ENCODE results near the gene MAGI2. TPM values are rescaled to one million over a fixed set of nuclear protein-coding genes. Genes with fewer than 3 reads are reported as not detected.

The MAGI2 gene
- polyA plus RNA-seq, 2 donors, result 0.67 to 0.79 TPM

- no peaks in the 10 kb centered on the region for H3K36me3 ChIP-seq (ENCODE audit: control insufficient read depth in 2 of 2, insufficient read depth in 2 of 2, low read length in 1 of 2)
- H3K4me1 ChIP-seq (ENCODE audit: control insufficient read depth in 2 of 2, insufficient read depth in 2 of 2, low read length in 1 of 2), result no peaks in the 10 kb centered on the region
- no peak overlapping the region for H3K4me3 ChIP-seq (ENCODE audit: low read depth in 1 of 2, low read length in 2 of 2)
- H3K27ac ChIP-seq (ENCODE audit: low read depth in 2 of 2, low read length in 1 of 2), result no peak overlapping the region
- no peaks in the 10 kb centered on the region for H3K27me3 ChIP-seq (ENCODE audit: control insufficient read depth in 1 of 2, insufficient read depth in 2 of 2, low read length in 2 of 2)
- no peaks in the 10 kb centered on the region for H3K9me3 ChIP-seq (ENCODE audit: control insufficient read depth in 2 of 2, insufficient read depth in 1 of 2, low read depth in 1 of 2, low read length in 1 of 2)
- 84 to 89% methylated on average over 1 of the region's 1 CpG for WGBS, 2 donors
Measured at GRCh38 chr7:78232806-78233205, 1220.7 kb downstream of the MAGI2 start.

GRCh38 chr7:78226059-78226719 is 1227.3 kb downstream of the MAGI2 start:
- no peak overlapping the region for H3K27ac ChIP-seq (ENCODE audit: low read depth in 2 of 2, low read length in 1 of 2)
- no peak overlapping the region for H3K4me3 ChIP-seq (ENCODE audit: low read depth in 1 of 2, low read length in 2 of 2)
- WGBS, 2 donors, result 44 to 45% methylated on average over 9 of the region's 9 CpGs
- H3K36me3 ChIP-seq (ENCODE audit: control insufficient read depth in 2 of 2, insufficient read depth in 2 of 2, low read length in 1 of 2), result no peaks in the 10 kb centered on the region
- no peaks in the 10 kb centered on the region for H3K9me3 ChIP-seq (ENCODE audit: control insufficient read depth in 2 of 2, insufficient read depth in 1 of 2, low read depth in 1 of 2, low read length in 1 of 2)
- no peaks in the 10 kb centered on the region for H3K4me1 ChIP-seq (ENCODE audit: control insufficient read depth in 2 of 2, insufficient read depth in 2 of 2, low read length in 1 of 2)
- no peaks in the 10 kb centered on the region for H3K27me3 ChIP-seq (ENCODE audit: control insufficient read depth in 1 of 2, insufficient read depth in 2 of 2, low read length in 2 of 2)

DNA sequence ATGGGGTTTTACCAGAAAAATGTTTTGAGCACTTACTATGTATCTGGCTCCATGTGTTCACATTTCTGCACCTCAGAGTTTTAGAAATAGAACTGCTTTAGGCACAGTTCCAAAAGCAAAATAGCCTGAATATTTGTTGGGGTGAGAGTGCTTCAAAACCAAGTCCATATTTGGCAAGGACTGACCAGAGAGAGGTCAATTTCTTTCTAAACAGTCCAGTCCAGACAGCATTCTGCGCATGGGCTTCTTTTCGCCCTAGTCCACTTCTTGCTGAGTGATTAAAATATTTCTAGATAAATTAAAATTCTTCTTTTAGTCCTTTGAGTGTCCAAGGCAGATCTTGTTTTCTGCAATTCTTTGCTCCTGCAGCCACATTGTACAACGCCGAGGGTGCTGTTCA is 1227.9 kb downstream of the MAGI2 start:
- Histone ChIP-seq H3K4me1 (ENCODE audit: control insufficient read depth in 2 of 2, insufficient read depth in 2 of 2, low read length in 1 of 2) (no peaks in the 10 kb centered on the region), H3K4me3 (ENCODE audit: low read depth in 1 of 2, low read length in 2 of 2) (no peak overlapping the region), H3K9me3 (ENCODE audit: control insufficient read depth in 2 of 2, insufficient read depth in 1 of 2, low read depth in 1 of 2, low read length in 1 of 2) (no peaks in the 10 kb centered on the region), H3K36me3 (ENCODE audit: control insufficient read depth in 2 of 2, insufficient read depth in 2 of 2, low read length in 1 of 2) (no peaks in the 10 kb centered on the region), H3K27ac (ENCODE audit: low read depth in 2 of 2, low read length in 1 of 2) (no peak overlapping the region), H3K27me3 (ENCODE audit: control insufficient read depth in 1 of 2, insufficient read depth in 2 of 2, low read length in 2 of 2) (no peaks in the 10 kb centered on the region)
- WGBS, 2 donors, result 70 to 79% methylated on average over 4 of the region's 4 CpGs

DNA sequence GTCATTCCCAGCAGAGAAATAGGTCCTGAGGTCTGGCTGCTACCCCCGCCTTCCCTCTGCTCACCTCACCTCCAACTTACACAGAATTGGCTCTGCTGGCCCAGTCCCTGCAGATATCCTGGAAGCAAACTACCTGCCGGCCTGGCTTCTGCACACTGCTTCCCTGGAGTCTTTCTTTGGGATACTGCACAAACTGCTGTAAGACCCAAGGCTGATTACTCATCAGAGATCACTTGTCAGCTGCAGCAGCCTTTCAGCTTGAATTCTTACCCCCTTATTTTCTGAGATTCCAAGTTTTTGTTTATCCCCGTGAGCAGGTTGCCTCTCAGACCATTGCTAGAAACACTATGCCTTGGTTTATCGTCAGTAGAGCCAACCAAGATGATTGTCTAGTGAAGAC is 1228.5 kb downstream of the MAGI2 start:
- 84 to 91% methylated on average over 4 of the region's 4 CpGs for WGBS, 2 donors
- Histone ChIP-seq H3K27me3 (ENCODE audit: control insufficient read depth in 1 of 2, insufficient read depth in 2 of 2, low read length in 2 of 2) (no peaks in the 10 kb centered on the region), H3K27ac (ENCODE audit: low read depth in 2 of 2, low read length in 1 of 2) (no peak overlapping the region), H3K4me3 (ENCODE audit: low read depth in 1 of 2, low read length in 2 of 2) (no peak overlapping the region), H3K36me3 (ENCODE audit: control insufficient read depth in 2 of 2, insufficient read depth in 2 of 2, low read length in 1 of 2) (no peaks in the 10 kb centered on the region), H3K4me1 (ENCODE audit: control insufficient read depth in 2 of 2, insufficient read depth in 2 of 2, low read length in 1 of 2) (no peaks in the 10 kb centered on the region), H3K9me3 (ENCODE audit: control insufficient read depth in 2 of 2, insufficient read depth in 1 of 2, low read depth in 1 of 2, low read length in 1 of 2) (no peaks in the 10 kb centered on the region)

- Histone ChIP-seq H3K36me3 (ENCODE audit: control insufficient read depth in 2 of 2, insufficient read depth in 2 of 2, low read length in 1 of 2) (no peaks in the 10 kb centered on the region), H3K9me3 (ENCODE audit: control insufficient read depth in 2 of 2, insufficient read depth in 1 of 2, low read depth in 1 of 2, low read length in 1 of 2) (no peaks in the 10 kb centered on the region), H3K27me3 (ENCODE audit: control insufficient read depth in 1 of 2, insufficient read depth in 2 of 2, low read length in 2 of 2) (no peaks in the 10 kb centered on the region), H3K4me3 (ENCODE audit: low read depth in 1 of 2, low read length in 2 of 2) (no peak overlapping the region), H3K27ac (ENCODE audit: low read depth in 2 of 2, low read length in 1 of 2) (no peak overlapping the region), H3K4me1 (ENCODE audit: control insufficient read depth in 2 of 2, insufficient read depth in 2 of 2, low read length in 1 of 2) (no peaks in the 10 kb centered on the region)
- WGBS, 2 donors, result 76 to 97% methylated on average over 1 of the region's 1 CpG
Measured at GRCh38 chr7:78223598-78223997, 1229.9 kb downstream of the MAGI2 start.

GRCh38 chr7:78222001-78222751 is 1231.3 kb downstream of the MAGI2 start:
- no peaks in the 10 kb centered on the region for H3K27me3 ChIP-seq (ENCODE audit: control insufficient read depth in 1 of 2, insufficient read depth in 2 of 2, low read length in 2 of 2)
- no peak overlapping the region for H3K4me3 ChIP-seq (ENCODE audit: low read depth in 1 of 2, low read length in 2 of 2)
- WGBS, 2 donors, result 51 to 55% methylated on average over 5 of the region's 5 CpGs
- H3K36me3 ChIP-seq (ENCODE audit: control insufficient read depth in 2 of 2, insufficient read depth in 2 of 2, low read length in 1 of 2), result no peaks in the 10 kb centered on the region
- no peaks in the 10 kb centered on the region for H3K9me3 ChIP-seq (ENCODE audit: control insufficient read depth in 2 of 2, insufficient read depth in 1 of 2, low read depth in 1 of 2, low read length in 1 of 2)
- H3K27ac ChIP-seq (ENCODE audit: low read depth in 2 of 2, low read length in 1 of 2), result no peak overlapping the region
- H3K4me1 ChIP-seq (ENCODE audit: control insufficient read depth in 2 of 2, insufficient read depth in 2 of 2, low read length in 1 of 2), result no peaks in the 10 kb centered on the region

DNA sequence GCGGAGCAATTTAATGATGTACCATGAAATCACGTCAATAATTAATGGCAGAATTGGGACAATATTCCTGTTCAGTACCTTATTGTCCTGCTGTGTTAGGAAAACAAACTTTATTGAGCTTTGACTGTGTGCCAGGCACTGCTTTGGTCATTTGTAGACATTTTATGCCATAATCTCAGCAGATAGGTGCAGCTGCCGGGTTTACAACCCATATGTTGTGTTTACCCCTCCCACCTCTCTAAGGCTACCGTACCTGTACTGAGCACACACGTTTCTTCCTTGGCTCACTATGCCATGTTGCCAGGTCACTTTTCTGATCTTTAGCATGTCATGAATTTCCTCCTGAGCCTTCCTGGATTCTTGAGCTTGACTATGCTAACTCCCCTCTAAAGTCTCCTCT is 1232.7 kb downstream of the MAGI2 start:
- no peak overlapping the region for H3K27ac ChIP-seq (ENCODE audit: low read depth in 2 of 2, low read length in 1 of 2)
- no peaks in the 10 kb centered on the region for H3K27me3 ChIP-seq (ENCODE audit: control insufficient read depth in 1 of 2, insufficient read depth in 2 of 2, low read length in 2 of 2)
- no peak overlapping the region for H3K4me3 ChIP-seq (ENCODE audit: low read depth in 1 of 2, low read length in 2 of 2)
- no peaks in the 10 kb centered on the region for H3K36me3 ChIP-seq (ENCODE audit: control insufficient read depth in 2 of 2, insufficient read depth in 2 of 2, low read length in 1 of 2)
- no peaks in the 10 kb centered on the region for H3K9me3 ChIP-seq (ENCODE audit: control insufficient read depth in 2 of 2, insufficient read depth in 1 of 2, low read depth in 1 of 2, low read length in 1 of 2)
- 77 to 90% methylated on average over 5 of the region's 5 CpGs for WGBS, 2 donors
- no peaks in the 10 kb centered on the region for H3K4me1 ChIP-seq (ENCODE audit: control insufficient read depth in 2 of 2, insufficient read depth in 2 of 2, low read length in 1 of 2)

- 76 to 82% methylated on average over 9 of the region's 9 CpGs for WGBS, 2 donors
- Histone ChIP-seq H3K27ac (ENCODE audit: low read depth in 2 of 2, low read length in 1 of 2) (no peak overlapping the region), H3K4me3 (ENCODE audit: low read depth in 1 of 2, low read length in 2 of 2) (no peak overlapping the region), H3K27me3 (ENCODE audit: control insufficient read depth in 1 of 2, insufficient read depth in 2 of 2, low read length in 2 of 2) (no peaks in the 10 kb centered on the region), H3K36me3 (ENCODE audit: control insufficient read depth in 2 of 2, insufficient read depth in 2 of 2, low read length in 1 of 2) (no peaks in the 10 kb centered on the region), H3K9me3 (ENCODE audit: control insufficient read depth in 2 of 2, insufficient read depth in 1 of 2, low read depth in 1 of 2, low read length in 1 of 2) (no peaks in the 10 kb centered on the region), H3K4me1 (ENCODE audit: control insufficient read depth in 2 of 2, insufficient read depth in 2 of 2, low read length in 1 of 2) (no peaks in the 10 kb centered on the region)
Measured at GRCh38 chr7:78218876-78219275, 1234.6 kb downstream of the MAGI2 start.

DNA sequence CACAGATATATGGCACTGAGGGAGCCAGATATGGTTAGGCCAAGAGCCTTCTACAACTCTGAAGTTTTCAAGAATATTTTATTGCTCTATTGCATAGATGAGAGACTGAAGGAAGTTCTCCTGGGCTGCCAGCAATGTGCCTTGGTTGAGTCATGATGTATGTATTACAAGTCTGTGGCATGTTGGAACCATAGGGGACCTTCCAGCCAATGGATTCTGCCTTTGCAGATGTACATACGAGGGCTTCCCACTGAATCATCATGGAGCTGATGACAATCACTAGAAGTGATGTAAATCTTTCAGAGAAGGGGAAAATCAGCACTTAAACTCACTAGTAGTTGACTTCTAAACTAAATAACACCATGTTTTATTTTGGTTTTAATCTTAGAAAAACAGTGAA is 1235.4 kb downstream of the MAGI2 start:
- no peak overlapping the region for H3K27ac ChIP-seq (ENCODE audit: low read depth in 2 of 2, low read length in 1 of 2)
- no peaks in the 10 kb centered on the region for H3K9me3 ChIP-seq (ENCODE audit: control insufficient read depth in 2 of 2, insufficient read depth in 1 of 2, low read depth in 1 of 2, low read length in 1 of 2)
- H3K4me3 ChIP-seq (ENCODE audit: low read depth in 1 of 2, low read length in 2 of 2), result no peak overlapping the region
- H3K36me3 ChIP-seq (ENCODE audit: control insufficient read depth in 2 of 2, insufficient read depth in 2 of 2, low read length in 1 of 2), result no peaks in the 10 kb centered on the region
- 61 to 68% methylated on average over 1 of the region's 1 CpG for WGBS, 2 donors
- no peaks in the 10 kb centered on the region for H3K4me1 ChIP-seq (ENCODE audit: control insufficient read depth in 2 of 2, insufficient read depth in 2 of 2, low read length in 1 of 2)
- H3K27me3 ChIP-seq (ENCODE audit: control insufficient read depth in 1 of 2, insufficient read depth in 2 of 2, low read length in 2 of 2), result no peaks in the 10 kb centered on the region

DNA sequence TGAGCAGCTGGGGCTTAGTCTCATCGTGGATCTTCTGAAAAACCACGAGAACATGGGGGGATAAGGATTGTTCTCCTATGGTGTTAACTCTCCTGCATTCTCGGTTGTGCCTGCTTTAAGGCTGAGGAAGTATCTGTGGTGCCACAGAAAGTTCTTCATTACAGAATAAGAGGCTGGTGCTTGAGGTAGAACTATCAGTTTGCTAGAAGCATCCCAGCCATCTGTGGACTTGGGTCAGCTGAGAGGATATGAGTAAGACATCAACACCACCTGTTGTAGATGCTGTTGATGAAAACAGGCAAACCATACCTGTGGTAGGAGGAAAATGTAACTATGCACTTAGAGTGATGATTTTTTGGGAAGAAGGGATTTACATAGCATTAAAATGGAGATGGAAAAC is 1238.3 kb downstream of the MAGI2 start:
- no peaks in the 10 kb centered on the region for H3K4me1 ChIP-seq (ENCODE audit: control insufficient read depth in 2 of 2, insufficient read depth in 2 of 2, low read length in 1 of 2)
- no peaks in the 10 kb centered on the region for H3K36me3 ChIP-seq (ENCODE audit: control insufficient read depth in 2 of 2, insufficient read depth in 2 of 2, low read length in 1 of 2)
- no peaks in the 10 kb centered on the region for H3K27me3 ChIP-seq (ENCODE audit: control insufficient read depth in 1 of 2, insufficient read depth in 2 of 2, low read length in 2 of 2)
- WGBS, 2 donors, result 77 to 80% methylated on average over 3 of the region's 3 CpGs
- H3K4me3 ChIP-seq (ENCODE audit: low read depth in 1 of 2, low read length in 2 of 2), result no peak overlapping the region
- no peak overlapping the region for H3K27ac ChIP-seq (ENCODE audit: low read depth in 2 of 2, low read length in 1 of 2)
- H3K9me3 ChIP-seq (ENCODE audit: control insufficient read depth in 2 of 2, insufficient read depth in 1 of 2, low read depth in 1 of 2, low read length in 1 of 2), result no peaks in the 10 kb centered on the region
